ENCODE results near the gene FBXL16.

Gene FBXL16

DNA sequence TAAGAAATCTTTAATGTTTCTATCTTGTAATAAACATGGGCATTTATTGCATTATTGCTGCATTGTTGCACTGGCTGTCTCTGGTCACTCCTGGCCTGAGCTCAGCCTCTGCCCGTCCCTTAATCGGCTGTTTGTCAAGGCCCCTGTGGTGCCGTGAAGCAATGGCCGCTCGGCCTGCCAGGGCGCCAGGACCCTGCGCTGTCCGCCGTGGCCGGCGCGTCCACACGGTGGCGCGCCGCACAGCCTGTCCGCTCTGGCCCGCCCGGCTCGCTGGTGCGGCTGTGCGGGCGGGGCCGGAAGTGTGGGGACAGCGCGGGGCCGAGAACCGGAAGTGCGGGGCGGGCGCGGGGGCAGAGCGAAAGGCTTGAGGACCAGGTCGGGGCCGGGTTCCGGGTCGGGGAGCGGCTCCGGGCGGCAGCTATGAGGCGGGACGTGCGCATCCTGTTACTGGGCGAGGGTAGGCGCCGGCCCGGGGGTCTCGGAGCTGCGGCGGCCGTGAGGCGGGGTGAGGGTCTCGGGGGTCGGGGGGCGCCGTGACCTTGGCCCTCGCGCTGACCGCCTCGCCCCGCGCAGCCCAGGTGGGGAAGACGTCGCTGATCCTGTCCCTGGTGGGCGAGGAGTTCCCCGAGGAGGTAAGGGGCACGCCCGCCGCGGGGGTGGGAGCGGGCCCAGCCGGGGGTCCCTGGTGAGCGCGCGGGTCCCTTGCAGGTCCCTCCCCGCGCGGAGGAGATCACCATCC is 37.7 kb downstream of the FBXL16 start, which contains the start of gene RHOT2:
TSS of gene RHOT2 (plus strand) at position 353 of the 739 bp plus-strand sequence. CDS start at position 421, 68 bp downstream.
- peaks cover 5% of the 10 kb centered on the region for H3K4me1 ChIP-seq (ENCODE audit: control insufficient read depth, insufficient read depth, low read length)
- no peaks in the 10 kb centered on the region for H3K27me3 ChIP-seq (ENCODE audit: control insufficient read depth, insufficient read depth, low read length, poor library complexity, severe bottlenecking)
- H3K9me3 ChIP-seq (ENCODE audit: control insufficient read depth, low read length) = no peaks in the 10 kb centered on the region
- H3K27ac ChIP-seq (ENCODE audit: insufficient read depth, low read depth, low read length, poor library complexity, severe bottlenecking) = no peak within 1 kb of the TSS
- 1% methylated on average over 78 of the region's 78 CpGs for WGBS, 2 experiments
- peak within 1 kb of the TSS; percentile 98 for H3K4me3 ChIP-seq (ENCODE audit: insufficient read depth, low read depth, low read length)
- H3K36me3 ChIP-seq (ENCODE audit: control insufficient read depth, insufficient read depth, low read length) = peaks cover 32% of the 10 kb centered on the region

DNA sequence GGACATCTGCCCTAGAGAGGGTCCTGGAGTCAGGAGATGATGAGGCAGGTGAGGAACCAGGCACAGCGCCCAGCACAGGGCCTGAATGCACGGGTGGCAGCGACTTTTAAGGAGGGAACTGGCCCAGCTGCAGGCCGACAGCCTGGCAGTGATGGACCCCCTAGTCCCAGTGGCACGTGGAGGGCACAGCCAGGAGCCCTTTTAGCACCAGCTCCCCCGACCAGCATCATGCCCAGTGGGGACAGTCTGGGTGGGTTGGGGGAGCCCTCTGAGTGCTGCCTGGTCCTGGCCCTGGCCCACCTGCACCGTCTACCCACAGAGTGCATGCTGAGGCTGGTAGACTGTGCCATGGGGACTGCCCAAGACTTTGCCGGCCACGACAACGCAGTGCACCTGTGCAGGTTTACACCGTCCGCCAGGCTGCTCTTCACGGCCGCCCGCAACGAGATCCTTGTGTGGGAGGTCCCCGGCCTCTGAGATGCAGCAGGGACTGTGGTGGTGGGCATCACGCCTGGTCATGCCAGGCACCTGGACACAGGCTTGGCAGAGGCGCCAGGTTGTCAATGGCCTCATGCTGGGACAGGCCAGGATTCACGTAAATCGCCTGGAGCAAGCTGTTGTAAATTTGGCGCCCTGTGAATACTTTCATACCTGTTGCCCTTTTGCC is 38.4 kb downstream of the FBXL16 start:
- Histone ChIP-seq H3K36me3 (ENCODE audit: control insufficient read depth, insufficient read depth, low read length) (peaks cover 27% of the 10 kb centered on the region), H3K27ac (ENCODE audit: insufficient read depth, low read depth, low read length, poor library complexity, severe bottlenecking) (no peak overlapping the region), H3K9me3 (ENCODE audit: control insufficient read depth, low read length) (no peaks in the 10 kb centered on the region), H3K4me1 (ENCODE audit: control insufficient read depth, insufficient read depth, low read length) (peaks cover 5% of the 10 kb centered on the region), H3K4me3 (ENCODE audit: insufficient read depth, low read depth, low read length) (no peak overlapping the region), H3K27me3 (ENCODE audit: control insufficient read depth, insufficient read depth, low read length, poor library complexity, severe bottlenecking) (no peaks in the 10 kb centered on the region)
- 91 to 92% methylated on average over 22 of the region's 22 CpGs for WGBS, 2 experiments

DNA sequence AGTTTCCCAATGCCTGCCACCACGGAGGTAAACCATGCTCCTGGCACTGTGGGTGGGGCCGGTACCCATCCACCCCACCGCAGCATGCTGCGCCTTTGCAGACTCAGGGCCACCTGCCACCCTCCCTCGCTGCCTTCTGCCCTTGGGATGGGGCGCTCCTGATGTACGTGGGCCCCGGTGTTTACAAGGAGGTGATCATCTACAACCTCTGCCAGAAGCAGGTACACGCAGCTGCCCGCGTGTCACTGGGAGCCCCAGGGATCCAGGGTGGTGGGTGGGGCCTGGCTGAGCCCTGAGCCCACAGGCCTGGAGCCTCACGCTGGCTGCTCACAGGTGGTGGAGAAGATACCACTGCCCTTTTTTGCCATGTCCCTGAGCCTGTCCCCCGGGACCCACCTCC is 39.0 kb downstream of the FBXL16 start:
- WGBS, 2 experiments = 92 to 94% methylated on average over 13 of the region's 13 CpGs
- H3K4me1 ChIP-seq (ENCODE audit: control insufficient read depth, insufficient read depth, low read length) = peaks cover 5% of the 10 kb centered on the region
- H3K4me3 ChIP-seq (ENCODE audit: insufficient read depth, low read depth, low read length) = no peak overlapping the region
- no peaks in the 10 kb centered on the region for H3K9me3 ChIP-seq (ENCODE audit: control insufficient read depth, low read length)
- H3K27me3 ChIP-seq (ENCODE audit: control insufficient read depth, insufficient read depth, low read length, poor library complexity, severe bottlenecking) = no peaks in the 10 kb centered on the region
- H3K27ac ChIP-seq (ENCODE audit: insufficient read depth, low read depth, low read length, poor library complexity, severe bottlenecking) = no peak overlapping the region
- peaks cover 20% of the 10 kb centered on the region for H3K36me3 ChIP-seq (ENCODE audit: control insufficient read depth, insufficient read depth, low read length)

DNA sequence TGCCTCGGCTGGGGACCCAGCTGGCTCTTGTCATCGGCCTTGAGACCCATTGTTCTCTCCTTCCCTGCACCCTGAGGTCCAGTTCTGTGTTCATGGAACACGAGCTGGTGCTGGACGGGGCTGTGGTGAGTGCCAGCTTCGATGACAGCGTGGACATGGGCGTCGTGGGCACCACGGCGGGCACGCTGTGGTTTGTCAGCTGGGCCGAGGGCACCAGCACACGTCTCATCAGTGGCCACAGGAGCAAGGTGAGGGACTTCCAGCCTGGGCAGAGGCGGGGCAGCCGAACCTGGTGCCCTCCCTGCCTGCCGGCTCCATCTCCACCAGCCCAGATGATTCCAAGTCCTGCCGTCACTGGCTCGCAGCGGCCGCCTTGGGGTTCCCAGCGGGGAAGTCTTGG is 43.0 kb downstream of the FBXL16 start:
- Histone ChIP-seq H3K4me1 (ENCODE audit: control insufficient read depth, insufficient read depth, low read length) (peaks cover 6% of the 10 kb centered on the region), H3K27me3 (ENCODE audit: control insufficient read depth, insufficient read depth, low read length, poor library complexity, severe bottlenecking) (no peaks in the 10 kb centered on the region), H3K36me3 (ENCODE audit: control insufficient read depth, insufficient read depth, low read length) (no peaks in the 10 kb centered on the region), H3K4me3 (ENCODE audit: insufficient read depth, low read depth, low read length) (no peak overlapping the region), H3K9me3 (ENCODE audit: control insufficient read depth, low read length) (no peaks in the 10 kb centered on the region), H3K27ac (ENCODE audit: insufficient read depth, low read depth, low read length, poor library complexity, severe bottlenecking) (no peak overlapping the region)
- WGBS, 2 experiments = 95 to 96% methylated on average over 21 of the region's 21 CpGs

DNA sequence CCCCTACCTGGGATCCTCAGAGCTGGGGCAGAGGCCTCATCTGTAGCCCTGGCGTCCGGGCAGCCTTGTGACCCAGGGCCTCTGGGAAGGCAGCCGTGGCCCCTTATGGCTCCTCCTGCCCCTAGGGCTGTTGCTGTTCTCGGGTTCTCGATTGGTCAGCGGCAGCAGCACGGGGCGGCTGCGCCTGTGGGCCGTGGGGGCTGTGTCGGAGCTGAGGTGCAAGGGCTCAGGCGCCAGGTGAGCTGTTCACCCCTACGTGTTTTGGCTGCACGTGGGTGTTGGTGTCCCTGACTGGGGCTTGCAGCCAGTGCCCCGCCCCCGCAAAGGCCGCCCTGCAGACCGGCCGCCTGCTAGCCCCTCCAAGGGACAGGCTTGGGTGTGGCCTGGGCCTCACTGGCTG is 43.5 kb downstream of the FBXL16 start:
- Histone ChIP-seq H3K36me3 (ENCODE audit: control insufficient read depth, insufficient read depth, low read length) (no peaks in the 10 kb centered on the region), H3K27me3 (ENCODE audit: control insufficient read depth, insufficient read depth, low read length, poor library complexity, severe bottlenecking) (no peaks in the 10 kb centered on the region), H3K4me3 (ENCODE audit: insufficient read depth, low read depth, low read length) (no peak overlapping the region), H3K9me3 (ENCODE audit: control insufficient read depth, low read length) (no peaks in the 10 kb centered on the region), H3K4me1 (ENCODE audit: control insufficient read depth, insufficient read depth, low read length) (peaks cover 6% of the 10 kb centered on the region), H3K27ac (ENCODE audit: insufficient read depth, low read depth, low read length, poor library complexity, severe bottlenecking) (no peak overlapping the region)
- WGBS, 2 experiments = 96 to 97% methylated on average over 19 of the region's 19 CpGs

DNA sequence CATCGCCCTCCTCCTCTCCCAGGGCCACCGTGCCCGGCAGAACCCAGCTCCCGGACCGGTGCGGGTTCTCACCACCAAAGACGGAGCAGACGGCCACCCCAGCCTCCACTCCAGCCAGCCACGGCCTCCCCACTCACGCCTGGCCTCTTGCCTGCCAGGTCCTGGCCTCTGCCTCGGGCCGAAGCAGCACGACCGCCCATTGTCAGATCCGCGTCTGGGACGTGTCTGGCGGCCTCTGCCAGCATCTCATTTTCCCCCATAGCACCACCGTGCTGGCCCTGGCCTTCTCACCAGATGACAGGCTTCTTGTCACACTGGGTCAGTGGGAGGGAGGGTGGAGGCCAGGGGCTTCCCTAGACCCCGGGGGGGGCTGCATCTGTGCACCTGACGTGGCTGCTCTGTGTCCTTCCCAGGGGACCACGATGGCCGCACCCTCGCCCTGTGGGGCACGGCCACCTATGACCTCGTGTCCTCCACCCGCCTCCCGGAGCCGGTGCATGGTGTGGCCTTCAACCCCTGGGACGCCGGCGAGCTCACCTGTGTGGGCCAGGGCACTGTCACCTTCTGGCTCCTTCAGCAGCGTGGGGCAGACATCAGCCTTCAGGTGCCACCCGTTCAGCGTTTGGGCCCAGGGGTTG is 44.3 kb downstream of the FBXL16 start:
- H3K27ac ChIP-seq (ENCODE audit: insufficient read depth, low read depth, low read length, poor library complexity, severe bottlenecking) = no peak overlapping the region
- H3K36me3 ChIP-seq (ENCODE audit: control insufficient read depth, insufficient read depth, low read length) = no peaks in the 10 kb centered on the region
- WGBS, 2 experiments = 81 to 83% methylated on average over 35 of the region's 35 CpGs
- H3K4me3 ChIP-seq (ENCODE audit: insufficient read depth, low read depth, low read length) = no peak overlapping the region
- H3K4me1 ChIP-seq (ENCODE audit: control insufficient read depth, insufficient read depth, low read length) = peaks cover 6% of the 10 kb centered on the region
- H3K27me3 ChIP-seq (ENCODE audit: control insufficient read depth, insufficient read depth, low read length, poor library complexity, severe bottlenecking) = no peaks in the 10 kb centered on the region
- no peaks in the 10 kb centered on the region for H3K9me3 ChIP-seq (ENCODE audit: control insufficient read depth, low read length)

DNA sequence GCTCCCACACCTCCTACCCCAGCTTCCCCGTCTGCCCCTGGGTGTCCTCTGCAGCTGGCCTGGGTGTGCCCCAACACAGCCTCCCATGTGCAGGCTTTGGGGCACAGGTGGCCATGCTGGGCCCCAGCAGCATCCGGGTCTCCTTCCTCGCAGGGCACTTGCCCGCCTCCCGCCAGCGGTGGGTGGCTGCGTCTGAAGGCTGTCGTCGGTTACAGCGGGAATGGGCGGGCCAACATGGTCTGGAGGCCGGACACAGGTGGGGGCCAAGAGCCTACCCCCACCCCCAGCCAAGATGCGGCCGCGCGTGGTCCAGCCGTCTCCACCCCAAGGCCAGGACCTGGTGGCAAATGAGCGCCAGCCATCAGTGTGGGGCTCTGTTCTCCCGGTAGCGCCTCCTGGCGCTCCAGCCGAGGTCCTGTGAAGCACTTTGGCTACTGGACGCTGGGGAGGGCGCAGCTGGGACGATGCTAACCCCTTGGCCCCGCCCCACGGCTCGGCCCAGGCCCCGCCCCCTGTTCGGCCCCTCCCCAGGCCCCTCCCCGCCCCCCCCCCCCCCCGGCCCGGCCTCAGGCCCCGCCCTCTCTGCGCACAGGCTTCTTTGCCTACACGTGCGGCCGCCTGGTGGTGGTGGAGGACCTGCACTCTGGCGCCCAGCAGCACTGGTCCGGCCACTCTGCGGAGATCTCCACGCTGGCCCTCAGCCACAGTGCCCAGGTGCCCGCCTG is 45.0 kb downstream of the FBXL16 start:
- no peak overlapping the region for H3K4me3 ChIP-seq (ENCODE audit: insufficient read depth, low read depth, low read length)
- no peak overlapping the region for H3K27ac ChIP-seq (ENCODE audit: insufficient read depth, low read depth, low read length, poor library complexity, severe bottlenecking)
- no peaks in the 10 kb centered on the region for H3K36me3 ChIP-seq (ENCODE audit: control insufficient read depth, insufficient read depth, low read length)

DNA sequence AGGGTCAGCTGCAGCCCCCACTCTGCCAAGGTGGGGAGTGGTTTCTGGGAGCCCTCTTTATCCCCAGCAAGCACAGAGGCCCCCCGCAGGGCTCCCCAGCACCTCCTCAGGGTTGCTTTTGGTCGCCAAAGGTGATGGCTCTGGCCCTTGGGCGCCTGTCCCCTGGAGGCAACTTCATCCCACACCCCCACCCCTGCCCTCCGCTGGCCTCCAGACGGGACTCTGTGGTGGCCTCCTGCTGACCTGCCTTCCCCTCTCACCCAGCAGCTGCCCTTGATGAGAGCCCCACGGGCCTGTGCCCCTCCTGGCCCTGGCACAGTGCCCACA is 45.5 kb downstream of the FBXL16 start:
- 84 to 87% methylated on average over 6 of the region's 6 CpGs for WGBS, 2 experiments
- H3K27ac ChIP-seq (ENCODE audit: insufficient read depth, low read depth, low read length, poor library complexity, severe bottlenecking) = no peak overlapping the region
- peaks cover 6% of the 10 kb centered on the region for H3K4me1 ChIP-seq (ENCODE audit: control insufficient read depth, insufficient read depth, low read length)
- no peaks in the 10 kb centered on the region for H3K36me3 ChIP-seq (ENCODE audit: control insufficient read depth, insufficient read depth, low read length)
- no peaks in the 10 kb centered on the region for H3K9me3 ChIP-seq (ENCODE audit: control insufficient read depth, low read length)
- H3K27me3 ChIP-seq (ENCODE audit: control insufficient read depth, insufficient read depth, low read length, poor library complexity, severe bottlenecking) = no peaks in the 10 kb centered on the region
- H3K4me3 ChIP-seq (ENCODE audit: insufficient read depth, low read depth, low read length) = no peak overlapping the region

More for the DNA sequence above, 45.0 kb downstream of the FBXL16 start:
- no peaks in the 10 kb centered on the region for H3K27me3 ChIP-seq (ENCODE audit: control insufficient read depth, insufficient read depth, low read length, poor library complexity, severe bottlenecking)
- peaks cover 6% of the 10 kb centered on the region for H3K4me1 ChIP-seq (ENCODE audit: control insufficient read depth, insufficient read depth, low read length)
- H3K9me3 ChIP-seq (ENCODE audit: control insufficient read depth, low read length) = no peaks in the 10 kb centered on the region
- WGBS, 2 experiments = 26 to 28% methylated on average over 35 to 36 of the region's 43 CpGs

DNA sequence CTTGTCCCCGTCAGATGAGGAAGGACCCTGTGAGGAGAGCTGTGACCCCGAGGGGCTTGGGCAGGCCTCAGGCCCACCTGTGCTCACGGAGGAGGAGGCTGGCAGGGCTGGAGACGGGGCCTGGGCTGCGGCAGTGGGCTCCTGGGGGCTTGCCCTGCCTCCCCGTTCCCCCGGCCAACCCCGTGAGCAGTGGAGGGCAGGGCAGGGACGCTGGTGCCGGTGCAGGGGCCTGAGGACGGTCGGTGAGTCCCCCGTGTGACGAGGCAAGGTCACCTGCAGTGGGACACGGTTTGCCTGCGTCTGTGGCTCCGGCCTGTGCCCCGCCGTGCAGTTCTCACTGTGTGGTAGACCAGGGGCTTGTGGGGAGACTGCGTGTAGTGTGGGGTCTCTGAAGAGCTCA is 46.0 kb downstream of the FBXL16 start:
- H3K27ac ChIP-seq (ENCODE audit: insufficient read depth, low read depth, low read length, poor library complexity, severe bottlenecking) = no peak overlapping the region
- peaks cover 4% of the 10 kb centered on the region for H3K36me3 ChIP-seq (ENCODE audit: control insufficient read depth, insufficient read depth, low read length)

More for the DNA sequence above, 46.0 kb downstream of the FBXL16 start:
- peaks cover 6% of the 10 kb centered on the region for H3K4me1 ChIP-seq (ENCODE audit: control insufficient read depth, insufficient read depth, low read length)
- H3K9me3 ChIP-seq (ENCODE audit: control insufficient read depth, low read length) = no peaks in the 10 kb centered on the region
- no peaks in the 10 kb centered on the region for H3K27me3 ChIP-seq (ENCODE audit: control insufficient read depth, insufficient read depth, low read length, poor library complexity, severe bottlenecking)
- WGBS, 2 experiments = 90 to 92% methylated on average over 20 of the region's 20 CpGs
- no peak overlapping the region for H3K4me3 ChIP-seq (ENCODE audit: insufficient read depth, low read depth, low read length)

All from ectodermal cell (in vitro differentiated cells).